GM12865 (cell line): ENCODE results near the gene RXRG.
A peak's percentile ranks its signal among the peaks of the same experiment; 100 is the strongest.

Source experiments
- DNase-seq: peaks from one replicate; pipeline ENCODE4 v3.0.0; 2010; ENCODE audit warnings: low read depth
- H3K4me3 ChIP-seq: 2 replicates; pipeline ENCODE4 v1.5.1; 2011; ENCODE audit warnings: mild to moderate bottlenecking, low read depth, low read length, control low read depth
- CTCF ChIP-seq: IDR thresholded peaks from 2 replicates; pipeline ENCODE4 v1.5.1; 2011; ENCODE audit warnings: low read length, control low read depth, low read depth, inconsistent platforms; ENCODE audit not compliant: insufficient read depth; ENCODE audit errors: missing control alignments

The RXRG gene

GRCh38 chr1:165442053-165442452 is 2.9 kb downstream of the RXRG start:
- TF ChIP-seq CTCF = no peak
- DNase-seq = no peak
- no peak overlapping the region for H3K4me3 ChIP-seq

GRCh38 chr1:165441166-165441880 is 3.6 kb downstream of the RXRG start:
- no peak for DNase-seq
- TF ChIP-seq CTCF = no peak
- no peak overlapping the region for H3K4me3 ChIP-seq

- H3K4me3 ChIP-seq = no peak overlapping the region
- no peak for TF ChIP-seq CTCF
- no peak for DNase-seq
Observed at GRCh38 chr1:165439330-165439729, 5.6 kb downstream of the RXRG start.

- TF ChIP-seq CTCF = no peak
- H3K4me3 ChIP-seq = no peak overlapping the region
- DNase-seq = no peak
Observed at GRCh38 chr1:165436994-165437393, 7.9 kb downstream of the RXRG start.

GRCh38 chr1:165435801-165436200 is 9.1 kb downstream of the RXRG start:
- TF ChIP-seq CTCF = no peak
- no peak overlapping the region for H3K4me3 ChIP-seq
- DNase-seq = no peak

GRCh38 chr1:165434281-165434680 is 10.6 kb downstream of the RXRG start:
- TF ChIP-seq CTCF = no peak
- DNase-seq = no peak

GRCh38 chr1:165431079-165431478 is 13.8 kb downstream of the RXRG start:
- TF ChIP-seq CTCF = no peak
- H3K4me3 ChIP-seq = no peak overlapping the region
- peak; percentile 44 for DNase-seq

More at GRCh38 chr1:165434281-165434680, 10.6 kb downstream of the RXRG start:
- no peak overlapping the region for H3K4me3 ChIP-seq
